Epithelial cell of esophagus (primary cell): ENCODE measurements around the gene TEX14.
A peak's percentile ranks its signal among the peaks of the same experiment; 100 is the strongest.

Experiments
- DNase-seq: peaks from one replicate; pipeline ENCODE4 v3.0.0; 2010; ENCODE audit warnings: low read depth
- H3K4me3 ChIP-seq: 2 replicates; pipeline ENCODE4 v1.5.1; 2011; ENCODE audit warnings: mild to moderate bottlenecking, low read length, control low read depth
- CTCF ChIP-seq: IDR thresholded peaks from 2 replicates; pipeline ENCODE4 v1.5.1; 2011; ENCODE audit warnings: low read depth, mild to moderate bottlenecking, low read length, control low read depth, inconsistent platforms; ENCODE audit not compliant: insufficient read depth; ENCODE audit errors: missing control alignments

TEX14 gene

GRCh38 chr17:58513965-58514769 lies 177.7 kb downstream of the TEX14 start, which contains the start of gene MTMR4:
Gene MTMR4 (minus strand): TSS chr17:58514638. CDS start chr17:58514407, 231 bp downstream.
- H3K4me3 ChIP-seq, result peak within 1 kb of the TSS; percentile 85
- DNase-seq, result peak; percentile 83
- no peak for TF ChIP-seq CTCF

GRCh38 chr17:58513267-58513964 lies 178.4 kb downstream of the TEX14 start:
- DNase-seq, result no peak
- TF ChIP-seq CTCF, result no peak
- peak overlapping the region; percentile 85 for H3K4me3 ChIP-seq

GRCh38 chr17:58510075-58510474 lies 181.8 kb downstream of the TEX14 start:
- no peak for TF ChIP-seq CTCF
- no peak for DNase-seq
- H3K4me3 ChIP-seq, result no peak overlapping the region

- TF ChIP-seq CTCF, result no peak
- no peak for DNase-seq
- no peak overlapping the region for H3K4me3 ChIP-seq
Measured at GRCh38 chr17:58508341-58509067, 183.3 kb downstream of the TEX14 start.

GRCh38 chr17:58507123-58507634 lies 184.7 kb downstream of the TEX14 start:
- no peak for TF ChIP-seq CTCF
- no peak for DNase-seq
- no peak overlapping the region for H3K4me3 ChIP-seq
